ENCODE measurements around the gene HDAC1.
A peak's percentile ranks its signal among the peaks of the same experiment; 100 is the strongest.

The HDAC1 gene

GRCh38 chr1:32363713-32364112 lies 71.8 kb downstream of the HDAC1 start:
- Mint-ChIP-seq H3K36me3 (ENCODE audit: low read depth) (peaks cover 55% of the 10 kb centered on the region), H3K27me3 (ENCODE audit: low read depth) (peaks cover 8% of the 10 kb centered on the region), H3K4me3 (peak overlapping the region in 2 of 3 experiments; percentile 10 to 22), H3K9me3 (no peaks in the 10 kb centered on the region), H3K4me1 (peaks cover 17% of the 10 kb centered on the region), H3K27ac (no peak overlapping the region)
- TF ChIP-seq CTCF (IDR thresholded peaks at IDR 0.05; ENCODE audit: unreplicated experiment in 3 of 3), result no peak

- Mint-ChIP-seq H3K27ac (no peak overlapping the region), H3K27me3 (ENCODE audit: low read depth) (peaks cover 5% of the 10 kb centered on the region), H3K36me3 (ENCODE audit: low read depth) (peaks cover 60% of the 10 kb centered on the region), H3K9me3 (no peaks in the 10 kb centered on the region), H3K4me1 (peaks cover 13% of the 10 kb centered on the region), H3K4me3 (no peak overlapping the region)
- TF ChIP-seq CTCF (IDR thresholded peaks at IDR 0.05; ENCODE audit: unreplicated experiment in 3 of 3), result no peak
Observed at GRCh38 chr1:32364836-32365235, 73.0 kb downstream of the HDAC1 start.

GRCh38 chr1:32365445-32365844 lies 73.6 kb downstream of the HDAC1 start:
- Mint-ChIP-seq H3K4me1 (peaks cover 12% of the 10 kb centered on the region), H3K27ac (peak overlapping the region in 1 of 3 experiments; percentile 8), H3K9me3 (no peaks in the 10 kb centered on the region), H3K27me3 (ENCODE audit: low read depth) (peaks cover 5% of the 10 kb centered on the region), H3K4me3 (no peak overlapping the region), H3K36me3 (ENCODE audit: low read depth) (peaks cover 60% of the 10 kb centered on the region)
- no peak for TF ChIP-seq CTCF (IDR thresholded peaks at IDR 0.05; ENCODE audit: unreplicated experiment in 3 of 3)

- H3K36me3 Mint-ChIP-seq (ENCODE audit: low read depth), result peaks cover 66% of the 10 kb centered on the region
- no peaks in the 10 kb centered on the region for H3K27me3 Mint-ChIP-seq (ENCODE audit: low read depth)
- H3K9me3 Mint-ChIP-seq, result no peaks in the 10 kb centered on the region
- no peak overlapping the region for H3K27ac Mint-ChIP-seq
- no peaks in the 10 kb centered on the region for H3K4me1 Mint-ChIP-seq
- H3K4me3 Mint-ChIP-seq, result no peak overlapping the region
- no peak for TF ChIP-seq CTCF (IDR thresholded peaks at IDR 0.05; ENCODE audit: unreplicated experiment in 3 of 3)
Observed at GRCh38 chr1:32367912-32368635, 76.2 kb downstream of the HDAC1 start.

GRCh38 chr1:32372149-32372756 lies 80.4 kb downstream of the HDAC1 start:
- Mint-ChIP-seq H3K36me3 (ENCODE audit: low read depth) (peaks cover 57% of the 10 kb centered on the region), H3K27me3 (ENCODE audit: low read depth) (no peaks in the 10 kb centered on the region), H3K9me3 (no peaks in the 10 kb centered on the region), H3K4me3 (no peak overlapping the region), H3K27ac (no peak overlapping the region), H3K4me1 (no peaks in the 10 kb centered on the region)
- no peak for TF ChIP-seq CTCF (IDR thresholded peaks at IDR 0.05; ENCODE audit: unreplicated experiment in 3 of 3)
